GM21367 (cell line): ENCODE results near the gene TNS2.

ENCODE experiments used
- ATAC-seq: cut with Tn5 transposase; IDR thresholded peaks from one replicate; pipeline ENCODE4 v1.9.1; 2021; ENCODE audit not compliant: unreplicated experiment

TNS2 gene

GRCh38 chr12:53067993-53068770, 18.3 kb downstream of the TNS2 start:
- ATAC-seq, result no peak

GRCh38 chr12:53068811-53069585, 19.1 kb downstream of the TNS2 start:
- ATAC-seq, result no peak

- ATAC-seq, result no peak
Measured at GRCh38 chr12:53069621-53070410, 20.0 kb downstream of the TNS2 start.

GRCh38 chr12:53070877-53071492, 21.1 kb downstream of the TNS2 start:
- ATAC-seq, result no peak

GRCh38 chr12:53071591-53072551, 22.0 kb downstream of the TNS2 start:
- no peak for ATAC-seq

- ATAC-seq, result no peak
Measured at GRCh38 chr12:53073881-53074280, 24.0 kb downstream of the TNS2 start.

- no peak for ATAC-seq
Measured at GRCh38 chr12:53074283-53074998, 24.6 kb downstream of the TNS2 start.

GRCh38 chr12:53074999-53075370, 25.1 kb downstream of the TNS2 start:
- ATAC-seq, result no peak

- no peak for ATAC-seq
Measured at GRCh38 chr12:53076461-53076860, 26.6 kb downstream of the TNS2 start.

- ATAC-seq, result no peak
Measured at GRCh38 chr12:53077030-53077429, 27.2 kb downstream of the TNS2 start.

GRCh38 chr12:53078425-53079225, 28.8 kb downstream of the TNS2 start:
- ATAC-seq, result peak; percentile 9

GRCh38 chr12:53079226-53080117, 29.6 kb downstream of the TNS2 start, which contains the start of gene SPRYD3:
TSS of gene SPRYD3 (minus strand) at chr12:53079390. CDS start at chr12:53079333, 57 bp downstream.
- ATAC-seq, result peak; percentile 97

- ATAC-seq, result no peak
Measured at GRCh38 chr12:53082637-53083175, 32.8 kb downstream of the TNS2 start.

- no peak for ATAC-seq
Measured at GRCh38 chr12:53086361-53086760, 36.5 kb downstream of the TNS2 start.

- ATAC-seq, result no peak
Measured at GRCh38 chr12:53090105-53090504, 40.2 kb downstream of the TNS2 start.

- no peak for ATAC-seq
Measured at GRCh38 chr12:53090554-53090953, 40.7 kb downstream of the TNS2 start.

GRCh38 chr12:53091756-53092155, 41.9 kb downstream of the TNS2 start:
- no peak for ATAC-seq
